ENCODE results near the gene ATP6V0A4.
"Not testable (repeated sequence)": the region's sequence is repeated elsewhere in the genome, so short reads cannot be mapped to it uniquely, and the experiment has no call there.

ATP6V0A4 gene

GRCh38 chr7:138797715-138798320 lies at the start of gene ATP6V0A4, which contains the start of gene TMEM213:
Gene ATP6V0A4, minus strand, starts transcription at chr7:138798196. Its CDS starts 26,949 bp downstream, at chr7:138771247.
Gene TMEM213, plus strand, starts transcription at chr7:138797994. Its CDS starts 111 bp downstream, at chr7:138798105.
- no peak for DNase-seq (ENCODE audit: low read depth in 1 of 2, low spot score in 1 of 2)

GRCh38 chr7:138845711-138846110 lies 47.7 kb upstream of the ATP6V0A4 start:
- DNase-seq (ENCODE audit: low read depth in 1 of 2, low spot score in 1 of 2), result no peak

GRCh38 chr7:138843632-138844580 lies 45.9 kb upstream of the ATP6V0A4 start:
- DNase-seq (ENCODE audit: low read depth in 1 of 2, low spot score in 1 of 2), result no peak

- no peak for DNase-seq (ENCODE audit: low read depth in 1 of 2, low spot score in 1 of 2)
These were observed 44.1 kb upstream of the ATP6V0A4 start for GRCh38 chr7:138842111-138842510.

GRCh38 chr7:138838166-138838565 lies 40.2 kb upstream of the ATP6V0A4 start:
- no peak for DNase-seq (ENCODE audit: low read depth in 1 of 2, low spot score in 1 of 2)

- no peak for DNase-seq (ENCODE audit: low read depth in 1 of 2, low spot score in 1 of 2)
These were observed 39.6 kb upstream of the ATP6V0A4 start for GRCh38 chr7:138837627-138838026.

GRCh38 chr7:138835087-138835486 lies 37.1 kb upstream of the ATP6V0A4 start:
- no peak for DNase-seq (ENCODE audit: low read depth in 1 of 2, low spot score in 1 of 2)

- no peak for DNase-seq (ENCODE audit: low read depth in 1 of 2, low spot score in 1 of 2)
These were observed 36.6 kb upstream of the ATP6V0A4 start for GRCh38 chr7:138834583-138834982.

GRCh38 chr7:138833596-138833995 lies 35.6 kb upstream of the ATP6V0A4 start:
- no peak for DNase-seq (ENCODE audit: low read depth in 1 of 2, low spot score in 1 of 2)

GRCh38 chr7:138832966-138833365 lies 35.0 kb upstream of the ATP6V0A4 start:
- no peak for DNase-seq (ENCODE audit: low read depth in 1 of 2, low spot score in 1 of 2)

- no peak for DNase-seq (ENCODE audit: low read depth in 1 of 2, low spot score in 1 of 2)
These were observed 31.3 kb upstream of the ATP6V0A4 start for GRCh38 chr7:138829335-138829734.

GRCh38 chr7:138828302-138828701 lies 30.3 kb upstream of the ATP6V0A4 start:
- no peak for DNase-seq (ENCODE audit: low read depth in 1 of 2, low spot score in 1 of 2)

GRCh38 chr7:138825049-138825721 lies 27.2 kb upstream of the ATP6V0A4 start:
- no peak for DNase-seq (ENCODE audit: low read depth in 1 of 2, low spot score in 1 of 2)

GRCh38 chr7:138822867-138823535 lies 25.0 kb upstream of the ATP6V0A4 start:
- no peak for DNase-seq (ENCODE audit: low read depth in 1 of 2, low spot score in 1 of 2)

GRCh38 chr7:138821912-138822311 lies 23.9 kb upstream of the ATP6V0A4 start:
- DNase-seq (ENCODE audit: low read depth in 1 of 2, low spot score in 1 of 2), result no peak

GRCh38 chr7:138819625-138820024 lies 21.6 kb upstream of the ATP6V0A4 start:
- no peak for DNase-seq (ENCODE audit: low read depth in 1 of 2, low spot score in 1 of 2)

- DNase-seq (ENCODE audit: low read depth in 1 of 2, low spot score in 1 of 2), result no peak
These were observed 18.7 kb upstream of the ATP6V0A4 start for GRCh38 chr7:138816650-138817049.

GRCh38 chr7:138814816-138815332 lies 16.9 kb upstream of the ATP6V0A4 start:
- DNase-seq (ENCODE audit: low read depth in 1 of 2, low spot score in 1 of 2), result no peak

- no peak for DNase-seq (ENCODE audit: low read depth in 1 of 2, low spot score in 1 of 2)
These were observed 15.9 kb upstream of the ATP6V0A4 start for GRCh38 chr7:138813945-138814344.

- DNase-seq (ENCODE audit: low read depth in 1 of 2, low spot score in 1 of 2), result not testable (repeated sequence)
These were observed 13.3 kb upstream of the ATP6V0A4 start for GRCh38 chr7:138811327-138811726.

GRCh38 chr7:138809346-138809745 lies 11.3 kb upstream of the ATP6V0A4 start:
- DNase-seq (ENCODE audit: low read depth in 1 of 2, low spot score in 1 of 2), result no peak
